ENCODE results near the gene CMKLR1.

Gene CMKLR1

DNA sequence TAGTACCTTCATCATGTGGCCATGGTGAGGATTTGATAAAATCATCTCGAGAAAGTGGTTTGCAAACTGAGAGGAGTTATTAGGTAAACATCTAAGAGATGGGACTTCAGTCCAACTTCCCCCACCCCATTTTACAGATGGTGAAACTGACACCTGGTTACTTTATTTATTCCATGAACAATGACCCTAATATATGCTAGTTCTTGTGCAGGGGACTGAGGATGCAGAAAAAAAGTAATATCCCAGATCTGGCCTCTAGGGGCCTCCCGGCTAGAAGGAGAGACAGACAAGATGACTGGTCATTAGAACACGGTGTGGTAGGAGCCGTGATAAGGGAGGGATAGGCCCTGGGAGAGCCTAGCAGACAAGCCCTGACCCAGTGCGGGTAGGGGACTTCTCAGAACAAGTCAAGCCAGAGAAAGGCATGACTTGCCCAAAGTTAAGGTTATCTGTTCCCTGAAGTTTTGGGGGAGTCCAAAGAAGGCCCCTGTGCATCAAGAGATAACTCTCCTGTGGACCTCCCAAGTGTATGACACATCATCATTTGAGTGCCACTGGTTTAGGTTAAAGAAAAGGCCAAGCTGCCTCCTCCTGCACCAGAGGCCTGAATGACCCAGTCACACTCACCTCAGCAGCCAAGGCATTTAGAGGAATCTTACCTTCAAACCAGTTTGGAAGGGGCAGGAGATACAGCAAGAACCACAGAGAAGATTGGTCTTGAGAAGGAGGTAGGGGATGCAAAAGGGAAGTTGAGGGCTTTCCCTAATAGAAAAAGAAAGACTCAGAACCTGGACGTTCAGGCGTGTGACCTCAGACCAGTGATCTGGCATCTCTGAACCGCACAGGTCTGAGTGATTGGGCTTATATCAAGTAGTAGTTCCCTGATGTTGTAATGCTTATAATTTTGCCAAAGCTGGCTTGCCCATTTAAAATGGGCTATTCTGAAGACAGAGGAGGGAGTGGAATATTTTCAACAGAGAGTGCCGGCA, 1.6 kb downstream of the CMKLR1 start:
- TF ChIP-seq YY1 (IDR thresholded peaks at IDR 0.05; ENCODE audit: low read depth), result no peak
- TF ChIP-seq RAD21 (IDR thresholded peaks at IDR 0.05; ENCODE audit: low read depth), result peak; percentile 39

DNA sequence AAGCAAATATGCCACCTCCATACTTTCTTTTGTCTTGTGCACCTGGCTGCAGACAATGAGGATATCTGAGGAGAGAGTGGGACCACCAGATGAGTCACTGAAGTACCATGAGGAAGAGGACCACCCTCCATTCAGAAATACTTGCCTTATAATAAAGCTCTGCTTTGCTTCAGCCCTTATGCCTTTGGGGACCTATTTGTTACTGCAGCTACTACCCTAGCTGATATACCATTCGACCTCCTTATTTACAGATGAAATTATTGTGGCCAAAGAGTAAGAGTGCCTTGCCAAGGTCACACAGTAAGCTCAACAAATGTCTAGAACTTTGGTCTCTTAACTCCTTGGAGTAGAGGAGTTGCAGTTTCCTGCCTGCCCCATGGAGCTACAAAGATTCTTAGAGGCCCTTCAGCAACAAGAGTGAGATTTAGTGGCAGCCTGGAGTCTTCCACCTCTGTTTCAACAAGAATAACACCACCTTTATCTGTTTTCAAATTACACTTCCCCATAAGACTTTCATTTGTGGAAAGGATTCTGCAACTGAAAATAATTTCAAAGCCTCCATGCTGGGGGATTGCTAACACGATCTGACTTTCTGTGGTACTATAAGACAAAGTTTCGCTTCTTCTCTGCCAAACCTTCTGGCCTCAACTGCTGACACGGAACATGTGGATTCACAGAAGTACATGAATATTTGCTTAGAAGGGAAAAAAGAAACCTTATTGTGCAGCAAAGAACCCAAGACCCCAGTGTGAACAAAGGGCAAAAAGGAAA, 3.6 kb downstream of the CMKLR1 start:
- TF ChIP-seq NFIC (IDR thresholded peaks at IDR 0.05) (no peak), TEAD4 (IDR thresholded peaks at IDR 0.05) (no peak), RAD21 (IDR thresholded peaks at IDR 0.05; ENCODE audit: low read depth) (no peak), TAF1 (IDR thresholded peaks at IDR 0.05; ENCODE audit: low read depth) (no peak), FOXM1 (IDR thresholded peaks at IDR 0.05; ENCODE audit: borderline replicate concordance, low read depth) (no peak), YY1 (IDR thresholded peaks at IDR 0.05; ENCODE audit: low read depth) (no peak), CEBPB (IDR thresholded peaks at IDR 0.05) (no peak), TCF12 (IDR thresholded peaks at IDR 0.05; ENCODE audit: low read depth) (no peak), EGR1 (IDR thresholded peaks at IDR 0.05) (no peak), CREB1 (IDR thresholded peaks at IDR 0.05; ENCODE audit: low read depth) (no peak), ZBTB7A (IDR thresholded peaks at IDR 0.05; ENCODE audit: low read depth) (no peak), EP300 (IDR thresholded peaks at IDR 0.05; ENCODE audit: borderline replicate concordance) (no peak)
- TF ChIP-seq, protein P1, sequence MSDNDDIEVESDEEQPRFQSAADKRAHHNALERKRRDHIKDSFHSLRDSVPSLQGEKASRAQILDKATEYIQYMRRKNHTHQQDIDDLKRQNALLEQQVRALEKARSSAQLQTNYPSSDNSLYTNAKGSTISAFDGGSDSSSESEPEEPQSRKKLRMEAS (IDR thresholded peaks at IDR 0.05), result no peak
- TF ChIP-seq, protein P2, sequence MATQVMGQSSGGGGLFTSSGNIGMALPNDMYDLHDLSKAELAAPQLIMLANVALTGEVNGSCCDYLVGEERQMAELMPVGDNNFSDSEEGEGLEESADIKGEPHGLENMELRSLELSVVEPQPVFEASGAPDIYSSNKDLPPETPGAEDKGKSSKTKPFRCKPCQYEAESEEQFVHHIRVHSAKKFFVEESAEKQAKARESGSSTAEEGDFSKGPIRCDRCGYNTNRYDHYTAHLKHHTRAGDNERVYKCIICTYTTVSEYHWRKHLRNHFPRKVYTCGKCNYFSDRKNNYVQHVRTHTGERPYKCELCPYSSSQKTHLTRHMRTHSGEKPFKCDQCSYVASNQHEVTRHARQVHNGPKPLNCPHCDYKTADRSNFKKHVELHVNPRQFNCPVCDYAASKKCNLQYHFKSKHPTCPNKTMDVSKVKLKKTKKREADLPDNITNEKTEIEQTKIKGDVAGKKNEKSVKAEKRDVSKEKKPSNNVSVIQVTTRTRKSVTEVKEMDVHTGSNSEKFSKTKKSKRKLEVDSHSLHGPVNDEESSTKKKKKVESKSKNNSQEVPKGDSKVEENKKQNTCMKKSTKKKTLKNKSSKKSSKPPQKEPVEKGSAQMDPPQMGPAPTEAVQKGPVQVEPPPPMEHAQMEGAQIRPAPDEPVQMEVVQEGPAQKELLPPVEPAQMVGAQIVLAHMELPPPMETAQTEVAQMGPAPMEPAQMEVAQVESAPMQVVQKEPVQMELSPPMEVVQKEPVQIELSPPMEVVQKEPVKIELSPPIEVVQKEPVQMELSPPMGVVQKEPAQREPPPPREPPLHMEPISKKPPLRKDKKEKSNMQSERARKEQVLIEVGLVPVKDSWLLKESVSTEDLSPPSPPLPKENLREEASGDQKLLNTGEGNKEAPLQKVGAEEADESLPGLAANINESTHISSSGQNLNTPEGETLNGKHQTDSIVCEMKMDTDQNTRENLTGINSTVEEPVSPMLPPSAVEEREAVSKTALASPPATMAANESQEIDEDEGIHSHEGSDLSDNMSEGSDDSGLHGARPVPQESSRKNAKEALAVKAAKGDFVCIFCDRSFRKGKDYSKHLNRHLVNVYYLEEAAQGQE (IDR thresholded peaks at IDR 0.05; ENCODE audit: low read depth), result no peak
- TF ChIP-seq, protein P3, sequence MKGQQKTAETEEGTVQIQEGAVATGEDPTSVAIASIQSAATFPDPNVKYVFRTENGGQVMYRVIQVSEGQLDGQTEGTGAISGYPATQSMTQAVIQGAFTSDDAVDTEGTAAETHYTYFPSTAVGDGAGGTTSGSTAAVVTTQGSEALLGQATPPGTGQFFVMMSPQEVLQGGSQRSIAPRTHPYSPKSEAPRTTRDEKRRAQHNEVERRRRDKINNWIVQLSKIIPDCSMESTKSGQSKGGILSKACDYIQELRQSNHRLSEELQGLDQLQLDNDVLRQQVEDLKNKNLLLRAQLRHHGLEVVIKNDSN (IDR thresholded peaks at IDR 0.05), result no peak

DNA sequence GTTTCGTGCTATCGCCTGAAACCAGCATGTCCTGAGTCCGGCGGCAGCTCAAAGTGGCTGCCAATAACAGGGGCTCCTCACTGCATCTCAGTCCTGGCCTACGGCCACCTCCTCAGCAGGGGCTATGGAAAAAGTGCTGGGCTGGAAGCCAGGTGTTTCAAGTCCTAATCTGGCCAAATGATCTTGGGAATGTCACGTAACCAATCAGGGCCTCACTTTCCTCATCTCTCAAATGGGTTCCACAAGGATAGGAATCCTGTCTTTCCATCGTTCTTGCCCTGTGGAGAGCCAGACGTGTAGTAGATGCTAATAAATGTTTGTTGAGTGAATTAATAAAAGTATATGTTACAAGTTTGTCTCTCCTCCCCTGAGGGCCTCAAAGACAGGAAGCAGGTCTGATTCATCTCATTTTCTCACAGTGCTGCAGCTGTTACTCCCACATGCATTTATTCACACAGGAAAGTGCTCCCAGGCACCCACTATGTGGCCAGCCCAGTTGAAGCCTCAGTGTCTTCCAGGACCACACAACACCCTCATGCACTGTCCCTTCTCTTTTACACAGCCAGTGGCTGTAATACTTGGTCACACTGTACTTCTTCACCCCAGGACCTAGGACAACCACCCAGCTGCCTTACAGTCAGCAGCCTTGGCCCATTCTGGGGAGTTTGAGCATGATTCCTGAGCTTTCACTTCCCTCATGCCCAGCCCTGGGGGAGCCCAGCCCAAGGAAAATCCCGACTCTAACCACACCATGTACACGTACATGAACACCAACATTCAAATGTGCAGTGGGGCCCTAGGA, 5.0 kb downstream of the CMKLR1 start:
- TF ChIP-seq TEAD4 (IDR thresholded peaks at IDR 0.05) (peak; percentile 57; the same call in 1 of the 2 replicates), NFIC (IDR thresholded peaks at IDR 0.05) (peak; percentile 94), EP300 (IDR thresholded peaks at IDR 0.05; ENCODE audit: borderline replicate concordance) (peak; percentile 78), TAF1 (IDR thresholded peaks at IDR 0.05; ENCODE audit: low read depth) (no peak), TCF12 (IDR thresholded peaks at IDR 0.05; ENCODE audit: low read depth) (peak; percentile 64)

DNA sequence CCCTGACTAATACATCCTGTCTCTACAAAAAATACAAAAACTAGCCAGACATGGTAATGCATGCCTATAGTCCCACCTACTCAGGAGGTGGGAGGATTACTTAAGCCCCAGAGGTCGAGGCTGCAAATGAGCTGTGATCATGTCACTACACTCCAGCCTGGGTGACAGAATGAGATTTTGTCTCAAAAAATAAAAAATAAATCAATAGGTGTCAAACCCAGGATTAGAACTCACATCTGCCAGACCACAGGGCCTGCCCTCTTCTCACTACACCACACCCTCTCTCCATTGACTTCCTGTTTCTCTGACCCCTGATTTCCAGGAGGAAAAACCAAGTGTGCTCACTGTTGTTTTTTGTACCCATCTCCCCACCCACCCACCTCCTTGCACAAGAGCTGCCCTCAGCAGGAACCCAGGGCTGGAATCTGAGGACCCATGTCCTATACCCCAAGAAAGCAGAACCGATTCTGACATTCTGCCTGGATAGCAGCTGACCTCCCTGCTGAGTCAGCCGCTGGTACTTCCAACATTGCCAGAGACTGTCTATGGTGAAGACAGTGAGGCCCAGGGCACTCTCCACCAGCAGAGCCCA, 6.2 kb downstream of the CMKLR1 start:
- TF ChIP-seq NFIC (IDR thresholded peaks at IDR 0.05) (peak; percentile 31; the same call in 1 of the 2 replicates), ZBTB7A (IDR thresholded peaks at IDR 0.05; ENCODE audit: low read depth) (no peak), EP300 (IDR thresholded peaks at IDR 0.05; ENCODE audit: borderline replicate concordance) (0 out of 2 replicates have a peak, but pooled peaks have one; percentile 18), EGR1 (IDR thresholded peaks at IDR 0.05) (no peak), CEBPB (IDR thresholded peaks at IDR 0.05) (peak; percentile 70), CREB1 (IDR thresholded peaks at IDR 0.05; ENCODE audit: low read depth) (no peak), TCF12 (IDR thresholded peaks at IDR 0.05; ENCODE audit: low read depth) (0 out of 2 replicates have a peak, but pooled peaks have one; percentile 28), TEAD4 (IDR thresholded peaks at IDR 0.05) (no peak), TAF1 (IDR thresholded peaks at IDR 0.05; ENCODE audit: low read depth) (no peak), RAD21 (IDR thresholded peaks at IDR 0.05; ENCODE audit: low read depth) (no peak), FOXM1 (IDR thresholded peaks at IDR 0.05; ENCODE audit: borderline replicate concordance, low read depth) (no peak), YY1 (IDR thresholded peaks at IDR 0.05; ENCODE audit: low read depth) (no peak)
- TF ChIP-seq, protein P2 (IDR thresholded peaks at IDR 0.05; ENCODE audit: low read depth), result no peak
- TF ChIP-seq, protein P3 (IDR thresholded peaks at IDR 0.05), result no peak
- TF ChIP-seq, protein P1 (IDR thresholded peaks at IDR 0.05), result no peak
